Uterus (tissue), 4 donors: ENCODE results near the gene MOCS3. TPM values are rescaled to one million over a fixed set of nuclear protein-coding genes. Genes with fewer than 3 reads are reported as not detected.

Source experiments
- DNase-seq, 2 donors: peaks; one replicate each; pipeline ENCODE4 v3.0.0-alpha.2; 2019 to 2020
- H3K27ac ChIP-seq, 2 donors: fragments of 200-600 bp; sonication (generic); 1 replicate in 1 of 2; 2 replicates in 1 of 2; pipeline ENCODE4 v1.5.1; 2016 to 2018
- H3K27me3 ChIP-seq, 2 donors: fragments of 200-600 bp; sonication (generic); one replicate each; pipeline ENCODE4 v1.5.1; 2018 to 2019; ENCODE audit warnings: control low read depth in 1 of 2
- H3K36me3 ChIP-seq, 2 donors: fragments of 200-600 bp; sonication (generic); one replicate each; pipeline ENCODE4 v1.5.1; 2019; ENCODE audit warnings: control low read depth in 1 of 2
- H3K4me1 ChIP-seq, 2 donors: fragments of 200-600 bp; sonication (generic); one replicate each; pipeline ENCODE4 v1.5.1; 2018 to 2019; ENCODE audit warnings: control low read depth in 1 of 2
- H3K4me3 ChIP-seq, 2 donors: fragments of 200-600 bp; sonication (generic); 1 replicate in 1 of 2; 2 replicates in 1 of 2; pipeline ENCODE4 v1.5.1; 2018 to 2019; ENCODE audit warnings: mild to moderate bottlenecking in 1 of 2
- H3K9me3 ChIP-seq, 2 donors: fragments of 200-600 bp; sonication (generic); one replicate each; pipeline ENCODE4 v1.5.1; 2019; ENCODE audit warnings: control low read depth in 1 of 2
- CTCF ChIP-seq, 4 experiments: fragments of 200-600 bp in 2 of 4; fragments of 450-650 bp in 2 of 4; sonication (generic) in 2 of 4; IDR thresholded peaks; one replicate each; pipeline ENCODE4 v1.5.1; 2016 to 2019; ENCODE audit warnings: antibody characterized with exemption in 4 of 4, mild to moderate bottlenecking in 2 of 4, moderate library complexity in 1 of 4
- POLR2A ChIP-seq, 2 donors: fragments of 450-650 bp; IDR thresholded peaks; one replicate each; pipeline ENCODE4 v1.6.1; 2016; ENCODE audit warnings: antibody characterized with exemption in 2 of 2, mild to moderate bottlenecking in 1 of 2, moderate library complexity in 1 of 2
- intact Hi-C: fragments of 100-400 bp; cut with DNase I; formaldehyde crosslinking; loops from one replicate; pipeline ENCODE4 v1.15.1; 2023; ENCODE audit warnings: low total_unique reads
- total RNA-seq, 4 donors: library from RNA; depleted of rRNA in 3 of 4; stranded (reverse); fragments of >200 nt in 3 of 4; gene quantifications; one replicate each; pipeline versions ENCODE4 v1.1.0 to v1.2.4, GENCODE V29; 2014 to 2023
- donor health status: DM: yes; HTN: yes; CAD: no.

MOCS3 gene
- total RNA-seq, 4 donors from 2014 or later: 0.59 to 8.2 (median 5.9) TPM

DNA sequence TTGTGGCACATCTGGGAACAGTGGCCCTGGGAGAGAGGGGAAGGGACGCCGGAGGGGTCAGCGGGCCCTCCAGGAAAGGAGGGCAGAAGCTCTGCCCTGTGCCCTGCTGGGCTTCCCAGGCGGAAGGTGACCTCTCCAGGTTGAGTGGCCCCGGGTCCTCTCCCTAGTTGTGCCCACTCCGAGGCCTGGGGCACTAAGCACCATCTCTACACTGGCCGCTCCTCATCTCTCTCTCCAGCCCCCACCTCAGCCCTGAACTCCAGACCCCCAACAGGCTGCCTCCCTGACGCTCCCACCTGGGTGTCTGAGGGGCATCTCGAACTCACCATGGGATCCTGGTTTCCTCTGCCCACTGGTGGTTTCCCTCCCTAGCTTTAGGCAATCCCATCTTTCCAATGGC lies 46.2 kb downstream of the MOCS3 start:
- DNase-seq: no peak
- no peaks in the 10 kb centered on the region for H3K9me3 ChIP-seq
- no peaks in the 10 kb centered on the region for H3K36me3 ChIP-seq
- H3K27me3 ChIP-seq: no peaks in the 10 kb centered on the region
- no peak overlapping the region for H3K4me3 ChIP-seq
- H3K27ac ChIP-seq: no peak overlapping the region
- no peak for TF ChIP-seq CTCF (IDR thresholded peaks at IDR 0.05)
- TF ChIP-seq POLR2A (IDR thresholded peaks at IDR 0.05): no peak
- intact Hi-C loops: no loop called here
- H3K4me1 ChIP-seq: no peaks in the 10 kb centered on the region

DNA sequence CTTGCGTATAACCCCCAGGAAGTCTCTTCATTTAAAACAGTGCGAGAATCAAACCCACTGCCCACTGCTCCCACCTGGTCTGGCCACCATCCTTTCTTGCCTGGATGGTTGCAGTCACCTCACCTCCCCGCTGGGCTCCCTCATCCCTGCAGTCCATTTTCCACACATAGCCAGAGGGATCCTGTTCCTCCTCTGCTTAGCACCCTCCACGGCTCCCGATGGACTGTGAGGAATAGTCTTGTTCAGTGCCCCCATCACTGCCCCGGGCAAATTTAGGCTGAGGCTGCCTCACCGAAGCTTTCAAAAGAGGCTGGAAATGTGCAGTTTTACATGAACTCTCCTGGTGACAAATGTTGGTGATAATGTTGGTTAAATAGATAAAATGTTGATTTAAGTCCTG lies 46.6 kb downstream of the MOCS3 start:
- TF ChIP-seq POLR2A (IDR thresholded peaks at IDR 0.05) (no peak), CTCF (IDR thresholded peaks at IDR 0.05) (no peak)
- DNase-seq: no peak
- Histone ChIP-seq H3K9me3 (no peaks in the 10 kb centered on the region), H3K4me1 (no peaks in the 10 kb centered on the region), H3K4me3 (no peak overlapping the region), H3K27ac (no peak overlapping the region), H3K27me3 (no peaks in the 10 kb centered on the region), H3K36me3 (no peaks in the 10 kb centered on the region)
- intact Hi-C loops: no loop called here

GRCh38 chr20:51008718-51009117 lies 50.1 kb downstream of the MOCS3 start:
- Histone ChIP-seq H3K27ac (no peak overlapping the region), H3K4me3 (no peak overlapping the region), H3K4me1 (no peaks in the 10 kb centered on the region), H3K9me3 (no peaks in the 10 kb centered on the region), H3K27me3 (no peaks in the 10 kb centered on the region), H3K36me3 (no peaks in the 10 kb centered on the region)
- DNase-seq: no peak
- TF ChIP-seq POLR2A (IDR thresholded peaks at IDR 0.05) (no peak), CTCF (IDR thresholded peaks at IDR 0.05) (no peak)
- intact Hi-C loops: no loop called here

GRCh38 chr20:51009303-51010042 lies 50.9 kb downstream of the MOCS3 start:
- no peak for TF ChIP-seq POLR2A (IDR thresholded peaks at IDR 0.05)
- no peak for TF ChIP-seq CTCF (IDR thresholded peaks at IDR 0.05)
- Histone ChIP-seq H3K9me3 (no peaks in the 10 kb centered on the region), H3K27me3 (no peaks in the 10 kb centered on the region), H3K27ac (no peak overlapping the region), H3K36me3 (no peaks in the 10 kb centered on the region), H3K4me3 (no peak overlapping the region), H3K4me1 (no peaks in the 10 kb centered on the region)
- intact Hi-C loops: no loop called here
- DNase-seq: no peak

DNA sequence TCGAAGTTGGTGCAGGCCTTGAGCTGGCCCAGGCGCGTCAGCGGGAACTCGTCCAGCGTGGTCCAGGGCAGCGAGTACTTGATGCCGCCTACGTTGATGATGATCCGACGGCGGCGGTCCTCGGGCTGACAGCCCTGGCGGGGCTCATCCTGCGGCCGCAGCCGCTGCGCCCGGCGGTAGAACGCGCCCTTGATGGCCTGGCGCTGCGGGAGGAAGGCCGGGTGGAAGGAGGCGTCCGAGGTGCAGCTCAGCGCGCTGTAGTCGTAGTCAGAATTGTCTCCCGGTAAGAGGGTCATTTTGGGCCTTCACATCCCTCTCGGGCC lies 51.4 kb downstream of the MOCS3 start:
- no peaks in the 10 kb centered on the region for H3K36me3 ChIP-seq
- H3K27ac ChIP-seq: no peak overlapping the region
- H3K4me3 ChIP-seq: no peak overlapping the region
- TF ChIP-seq CTCF (IDR thresholded peaks at IDR 0.05) (no peak), POLR2A (IDR thresholded peaks at IDR 0.05) (no peak)
- H3K4me1 ChIP-seq: no peaks in the 10 kb centered on the region
- intact Hi-C loops: no loop called here
- H3K9me3 ChIP-seq: no peaks in the 10 kb centered on the region
- DNase-seq: no peak
- no peaks in the 10 kb centered on the region for H3K27me3 ChIP-seq
